Measurements from ENCODE around the gene WDR7. TPM values are rescaled to one million over a fixed set of nuclear protein-coding genes. Genes with fewer than 3 reads are reported as not detected.

The WDR7 gene
- total and polyA plus RNA-seq, 10 of the 15 experiments (the other 5 are each of a cell fraction or from before 2014, with no cell fraction given), result 2.8 to 16.5 (median 11.7) TPM

DNA sequence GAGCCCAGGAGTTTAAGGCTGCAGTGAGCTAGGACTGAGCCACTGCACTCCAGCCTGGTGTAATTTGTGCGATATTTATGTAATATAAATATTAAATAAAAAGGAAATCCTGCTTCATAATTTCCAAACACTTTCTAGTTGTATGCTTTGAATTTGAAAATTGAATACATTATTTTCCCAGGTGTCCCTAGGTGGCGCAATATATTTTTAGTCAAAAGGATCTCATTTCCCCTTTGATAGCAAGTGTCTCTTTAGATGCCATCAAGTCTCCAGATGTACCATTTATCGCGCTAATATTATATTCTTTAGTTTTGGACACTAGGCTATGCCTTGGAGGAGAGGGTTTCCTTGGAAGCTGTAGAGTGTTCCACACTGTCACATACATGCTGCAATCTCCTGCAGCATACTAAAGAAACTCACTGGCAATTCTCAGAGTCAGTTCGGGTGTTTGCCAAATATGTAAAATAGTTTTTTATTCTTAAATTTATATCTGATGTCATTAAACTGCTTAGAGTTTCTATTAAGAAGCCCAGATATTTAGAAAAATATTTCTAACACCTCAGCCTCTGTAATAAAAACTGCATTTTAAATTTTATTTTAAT lies 5.6 kb upstream of the WDR7 start:
- no peaks in the 10 kb centered on the region for H4K20me1 ChIP-seq (ENCODE audit: control insufficient read depth, insufficient read depth)
- H3K79me2 ChIP-seq (ENCODE audit: control insufficient read depth, insufficient read depth, low read length), result no peaks in the 10 kb centered on the region
- intact Hi-C loops (cut with micrococcal nuclease; ENCODE audit: unreplicated experiment) (no loop called here), in situ Hi-C loops (cut with MboI) (no loop called here)
- RAD21 ChIA-PET (ENCODE audit: unreplicated experiment), result interaction anchor here (0.6 kb wide), 1 partner anchor 37 kb away, joined by 4 read pairs; no protein-coding TSS in a partner anchor
- H3K9ac ChIP-seq (ENCODE audit: control insufficient read depth, insufficient read depth, low read length), result no peak overlapping the region
- no peaks in the 10 kb centered on the region for H3K9me3 ChIP-seq (replicated peaks; ENCODE audit: control insufficient read depth, insufficient read depth, low read length)
- DNase-seq (ENCODE audit: low read depth, low spot score), result no peak
- WGBS (ENCODE audit: insufficient coverage, insufficient replicate concordance, low lambda C conversion rate, missing lambda C conversion rate), result 48% methylated on average over 5 of the region's 5 CpGs
- H3K4me2 ChIP-seq (ENCODE audit: control insufficient read depth, insufficient read depth), result no peak overlapping the region
- no peak overlapping the region for H3K27ac ChIP-seq (ENCODE audit: control insufficient read depth, insufficient read depth)
- H3K4me1 ChIP-seq (ENCODE audit: control insufficient read depth, insufficient read depth, low read length), result no peaks in the 10 kb centered on the region; the same call in none of the 2 replicates
- CTCF ChIA-PET, result interaction anchor here (0.6 to 10.0 kb wide), 11 partner anchors 13 to 142 kb away, joined by 3 to 69 read pairs (median 4); no protein-coding TSS in a partner anchor
- H3K36me3 ChIP-seq (ENCODE audit: control insufficient read depth in 2 of 2, insufficient read depth in 2 of 2, low read length in 1 of 2), result no peaks in the 10 kb centered on the region
- BruUV-seq (replicated peaks), result no TSS peak
- no peak overlapping the region for H3K4me3 ChIP-seq
- SMC1A ChIA-PET (ENCODE audit: uncharacterized antibody, unreplicated experiment), result interaction anchor here (0.6 to 6.7 kb wide), 4 partner anchors 8 to 64 kb away, joined by 3 to 30 read pairs (median 4); no protein-coding TSS in a partner anchor
- H2AFZ ChIP-seq (ENCODE audit: control insufficient read depth, low read depth, low read length), result no peak overlapping the region
- POLR2A ChIA-PET, result no interaction called here
- peak; percentile 65 for FAIRE-seq
- peak; percentile 49 for ATAC-seq
- no peaks in the 10 kb centered on the region for H3K27me3 ChIP-seq (replicated peaks in 1 of 2; ENCODE audit: control insufficient read depth in 2 of 2, insufficient read depth in 2 of 2, low read length in 1 of 2)
- TF ChIP-seq RFX5 (IDR thresholded peaks at IDR 0.05; ENCODE audit: low read depth, low read length), result no peak
- peak; percentile 37; the same call in 1 of the 2 replicates for TF ChIP-seq RAD21 (IDR thresholded peaks at IDR 0.05; ENCODE audit: insufficient read depth, low read depth, low read length)
- TF ChIP-seq, protein P1, sequence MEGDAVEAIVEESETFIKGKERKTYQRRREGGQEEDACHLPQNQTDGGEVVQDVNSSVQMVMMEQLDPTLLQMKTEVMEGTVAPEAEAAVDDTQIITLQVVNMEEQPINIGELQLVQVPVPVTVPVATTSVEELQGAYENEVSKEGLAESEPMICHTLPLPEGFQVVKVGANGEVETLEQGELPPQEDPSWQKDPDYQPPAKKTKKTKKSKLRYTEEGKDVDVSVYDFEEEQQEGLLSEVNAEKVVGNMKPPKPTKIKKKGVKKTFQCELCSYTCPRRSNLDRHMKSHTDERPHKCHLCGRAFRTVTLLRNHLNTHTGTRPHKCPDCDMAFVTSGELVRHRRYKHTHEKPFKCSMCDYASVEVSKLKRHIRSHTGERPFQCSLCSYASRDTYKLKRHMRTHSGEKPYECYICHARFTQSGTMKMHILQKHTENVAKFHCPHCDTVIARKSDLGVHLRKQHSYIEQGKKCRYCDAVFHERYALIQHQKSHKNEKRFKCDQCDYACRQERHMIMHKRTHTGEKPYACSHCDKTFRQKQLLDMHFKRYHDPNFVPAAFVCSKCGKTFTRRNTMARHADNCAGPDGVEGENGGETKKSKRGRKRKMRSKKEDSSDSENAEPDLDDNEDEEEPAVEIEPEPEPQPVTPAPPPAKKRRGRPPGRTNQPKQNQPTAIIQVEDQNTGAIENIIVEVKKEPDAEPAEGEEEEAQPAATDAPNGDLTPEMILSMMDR (IDR thresholded peaks at IDR 0.05 in 2 of 3, conservative IDR thresholded peaks at IDR 0.05 in 1 of 3; ENCODE audit: control insufficient read depth in 2 of 3, extremely low read depth in 1 of 3, insufficient read depth in 1 of 3, low read depth in 3 of 3, low read length in 3 of 3), result peak; percentile 40 to 62 (median 60); a peak in 5 of 6 replicates
- TF ChIP-seq NFIC (IDR thresholded peaks at IDR 0.05; ENCODE audit: low read depth, low read length), result no peak
- TF ChIP-seq KAT2A (conservative IDR thresholded peaks at IDR 0.05; ENCODE audit: control insufficient read depth, low read depth, low read length), result no peak
- TF ChIP-seq, protein P2, sequence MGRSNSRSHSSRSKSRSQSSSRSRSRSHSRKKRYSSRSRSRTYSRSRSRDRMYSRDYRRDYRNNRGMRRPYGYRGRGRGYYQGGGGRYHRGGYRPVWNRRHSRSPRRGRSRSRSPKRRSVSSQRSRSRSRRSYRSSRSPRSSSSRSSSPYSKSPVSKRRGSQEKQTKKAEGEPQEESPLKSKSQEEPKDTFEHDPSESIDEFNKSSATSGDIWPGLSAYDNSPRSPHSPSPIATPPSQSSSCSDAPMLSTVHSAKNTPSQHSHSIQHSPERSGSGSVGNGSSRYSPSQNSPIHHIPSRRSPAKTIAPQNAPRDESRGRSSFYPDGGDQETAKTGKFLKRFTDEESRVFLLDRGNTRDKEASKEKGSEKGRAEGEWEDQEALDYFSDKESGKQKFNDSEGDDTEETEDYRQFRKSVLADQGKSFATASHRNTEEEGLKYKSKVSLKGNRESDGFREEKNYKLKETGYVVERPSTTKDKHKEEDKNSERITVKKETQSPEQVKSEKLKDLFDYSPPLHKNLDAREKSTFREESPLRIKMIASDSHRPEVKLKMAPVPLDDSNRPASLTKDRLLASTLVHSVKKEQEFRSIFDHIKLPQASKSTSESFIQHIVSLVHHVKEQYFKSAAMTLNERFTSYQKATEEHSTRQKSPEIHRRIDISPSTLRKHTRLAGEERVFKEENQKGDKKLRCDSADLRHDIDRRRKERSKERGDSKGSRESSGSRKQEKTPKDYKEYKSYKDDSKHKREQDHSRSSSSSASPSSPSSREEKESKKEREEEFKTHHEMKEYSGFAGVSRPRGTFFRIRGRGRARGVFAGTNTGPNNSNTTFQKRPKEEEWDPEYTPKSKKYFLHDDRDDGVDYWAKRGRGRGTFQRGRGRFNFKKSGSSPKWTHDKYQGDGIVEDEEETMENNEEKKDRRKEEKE (IDR thresholded peaks at IDR 0.05), result no peak
- TF ChIP-seq TCF7 (IDR thresholded peaks at IDR 0.05; ENCODE audit: borderline replicate concordance), result no peak
- TF ChIP-seq TBL1XR1 (IDR thresholded peaks at IDR 0.05; ENCODE audit: low read depth, low read length), result no peak
- no peak for TF ChIP-seq SPI1 (IDR thresholded peaks at IDR 0.05; ENCODE audit: borderline replicate concordance, insufficient read depth, low read depth, low read length)
- no peak for TF ChIP-seq HDAC6 (IDR thresholded peaks at IDR 0.05; ENCODE audit: unreplicated experiment)
- TF ChIP-seq, protein P3, sequence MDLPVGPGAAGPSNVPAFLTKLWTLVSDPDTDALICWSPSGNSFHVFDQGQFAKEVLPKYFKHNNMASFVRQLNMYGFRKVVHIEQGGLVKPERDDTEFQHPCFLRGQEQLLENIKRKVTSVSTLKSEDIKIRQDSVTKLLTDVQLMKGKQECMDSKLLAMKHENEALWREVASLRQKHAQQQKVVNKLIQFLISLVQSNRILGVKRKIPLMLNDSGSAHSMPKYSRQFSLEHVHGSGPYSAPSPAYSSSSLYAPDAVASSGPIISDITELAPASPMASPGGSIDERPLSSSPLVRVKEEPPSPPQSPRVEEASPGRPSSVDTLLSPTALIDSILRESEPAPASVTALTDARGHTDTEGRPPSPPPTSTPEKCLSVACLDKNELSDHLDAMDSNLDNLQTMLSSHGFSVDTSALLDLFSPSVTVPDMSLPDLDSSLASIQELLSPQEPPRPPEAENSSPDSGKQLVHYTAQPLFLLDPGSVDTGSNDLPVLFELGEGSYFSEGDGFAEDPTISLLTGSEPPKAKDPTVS (IDR thresholded peaks at IDR 0.05; ENCODE audit: low read depth, low read length), result no peak
- TF ChIP-seq, protein P4, sequence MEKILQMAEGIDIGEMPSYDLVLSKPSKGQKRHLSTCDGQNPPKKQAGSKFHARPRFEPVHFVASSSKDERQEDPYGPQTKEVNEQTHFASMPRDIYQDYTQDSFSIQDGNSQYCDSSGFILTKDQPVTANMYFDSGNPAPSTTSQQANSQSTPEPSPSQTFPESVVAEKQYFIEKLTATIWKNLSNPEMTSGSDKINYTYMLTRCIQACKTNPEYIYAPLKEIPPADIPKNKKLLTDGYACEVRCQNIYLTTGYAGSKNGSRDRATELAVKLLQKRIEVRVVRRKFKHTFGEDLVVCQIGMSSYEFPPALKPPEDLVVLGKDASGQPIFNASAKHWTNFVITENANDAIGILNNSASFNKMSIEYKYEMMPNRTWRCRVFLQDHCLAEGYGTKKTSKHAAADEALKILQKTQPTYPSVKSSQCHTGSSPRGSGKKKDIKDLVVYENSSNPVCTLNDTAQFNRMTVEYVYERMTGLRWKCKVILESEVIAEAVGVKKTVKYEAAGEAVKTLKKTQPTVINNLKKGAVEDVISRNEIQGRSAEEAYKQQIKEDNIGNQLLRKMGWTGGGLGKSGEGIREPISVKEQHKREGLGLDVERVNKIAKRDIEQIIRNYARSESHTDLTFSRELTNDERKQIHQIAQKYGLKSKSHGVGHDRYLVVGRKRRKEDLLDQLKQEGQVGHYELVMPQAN (conservative IDR thresholded peaks at IDR 0.05), result no peak
- no peak for TF ChIP-seq ZNF622 (IDR thresholded peaks at IDR 0.05)
- no peak for TF ChIP-seq NR2C2 (IDR thresholded peaks at IDR 0.05; ENCODE audit: borderline replicate concordance, control insufficient read depth, insufficient read length, low read depth)
